ENCODE measurements around the gene STRN3. TPM values are rescaled to one million over a fixed set of nuclear protein-coding genes. Genes with fewer than 3 reads are reported as not detected.

Gene STRN3
- total RNA-seq, 2 donors from 2014 or later: 18.1 to 18.9 TPM

DNA sequence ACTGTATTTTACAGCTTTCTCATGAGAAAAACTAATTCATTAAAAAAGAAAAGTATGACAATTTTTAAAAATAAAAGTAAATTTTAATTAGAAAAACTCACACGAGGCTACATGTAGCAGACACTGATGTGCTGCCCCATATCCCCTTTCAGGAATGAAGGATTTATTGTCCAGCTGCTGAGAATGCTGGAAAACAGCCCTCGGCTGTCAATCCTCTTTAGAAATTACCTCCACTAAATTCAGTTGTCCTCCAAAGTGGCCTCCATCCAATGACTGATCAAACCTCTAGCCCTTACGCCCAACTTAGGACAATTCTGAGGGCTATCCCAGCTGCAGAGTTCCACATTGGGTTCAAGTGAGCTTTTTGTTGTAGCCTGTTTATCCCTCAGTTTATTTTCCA, 30.5 kb downstream of the STRN3 start:
- no peak overlapping the region for H3K27ac ChIP-seq
- intact Hi-C loops (cut with DNase I): no loop called here

DNA sequence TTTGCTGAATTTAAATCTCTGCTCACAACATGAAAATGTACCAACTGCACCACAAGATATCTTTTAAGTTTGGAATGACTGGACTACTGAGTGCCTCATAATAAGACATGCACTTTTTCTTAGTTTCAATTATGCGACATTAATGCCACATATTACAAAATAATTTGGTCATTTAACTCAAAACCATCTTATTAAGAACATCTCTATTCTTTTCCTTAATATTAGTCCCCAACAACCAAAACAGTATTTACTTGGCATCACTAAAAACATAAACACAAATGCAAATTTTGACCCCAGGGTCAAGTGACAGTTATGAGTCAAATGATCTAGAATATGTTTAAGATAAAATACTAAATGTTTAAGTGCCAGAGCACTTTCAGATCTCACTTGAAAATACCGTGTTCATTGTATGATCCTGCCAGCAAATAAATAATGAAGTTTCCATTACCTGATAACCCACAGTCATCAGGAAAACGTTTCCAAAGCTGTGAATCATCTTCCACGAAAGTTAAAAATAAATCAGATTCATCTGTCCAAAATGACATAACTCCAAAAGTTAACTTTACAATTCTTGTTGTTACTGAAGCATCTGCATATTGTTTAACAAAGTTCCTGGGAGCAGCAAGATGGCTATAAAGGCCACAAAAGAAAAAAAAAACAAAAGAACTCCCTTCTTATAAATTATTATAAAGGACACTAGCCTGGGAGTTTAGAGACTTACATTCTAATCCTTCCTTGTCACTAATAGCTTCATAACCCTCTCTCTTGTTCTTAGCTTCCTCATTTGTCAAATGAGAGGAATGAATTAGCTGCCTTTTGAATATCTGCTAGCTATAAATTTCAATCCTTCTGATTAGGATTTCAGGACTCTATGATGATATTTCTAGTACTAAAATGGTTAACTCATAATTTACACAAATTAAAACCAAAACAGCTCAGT, 31.2 kb downstream of the STRN3 start:
- H3K9me3 ChIP-seq: no peaks in the 10 kb centered on the region
- TF ChIP-seq, protein P1, sequence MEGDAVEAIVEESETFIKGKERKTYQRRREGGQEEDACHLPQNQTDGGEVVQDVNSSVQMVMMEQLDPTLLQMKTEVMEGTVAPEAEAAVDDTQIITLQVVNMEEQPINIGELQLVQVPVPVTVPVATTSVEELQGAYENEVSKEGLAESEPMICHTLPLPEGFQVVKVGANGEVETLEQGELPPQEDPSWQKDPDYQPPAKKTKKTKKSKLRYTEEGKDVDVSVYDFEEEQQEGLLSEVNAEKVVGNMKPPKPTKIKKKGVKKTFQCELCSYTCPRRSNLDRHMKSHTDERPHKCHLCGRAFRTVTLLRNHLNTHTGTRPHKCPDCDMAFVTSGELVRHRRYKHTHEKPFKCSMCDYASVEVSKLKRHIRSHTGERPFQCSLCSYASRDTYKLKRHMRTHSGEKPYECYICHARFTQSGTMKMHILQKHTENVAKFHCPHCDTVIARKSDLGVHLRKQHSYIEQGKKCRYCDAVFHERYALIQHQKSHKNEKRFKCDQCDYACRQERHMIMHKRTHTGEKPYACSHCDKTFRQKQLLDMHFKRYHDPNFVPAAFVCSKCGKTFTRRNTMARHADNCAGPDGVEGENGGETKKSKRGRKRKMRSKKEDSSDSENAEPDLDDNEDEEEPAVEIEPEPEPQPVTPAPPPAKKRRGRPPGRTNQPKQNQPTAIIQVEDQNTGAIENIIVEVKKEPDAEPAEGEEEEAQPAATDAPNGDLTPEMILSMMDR (IDR thresholded peaks at IDR 0.05): no peak
- TF ChIP-seq POLR2A (IDR thresholded peaks at IDR 0.05): no peak
- H3K27ac ChIP-seq: peak overlapping the region in 1 of 4 donors; percentile 7
- DNase-seq (no peak), ATAC-seq (no peak)
- peaks cover 21% of the 10 kb centered on the region for H3K4me1 ChIP-seq
- no peaks in the 10 kb centered on the region for H3K27me3 ChIP-seq
- intact Hi-C loops (cut with DNase I): no loop called here
- WGBS, 2 donors: 2% methylated on average over 4 of the region's 4 CpGs
- no peak overlapping the region for H3K4me3 ChIP-seq
- no peaks in the 10 kb centered on the region for H3K36me3 ChIP-seq (replicated peaks in 1 of 2; ENCODE audit: insufficient read depth in 1 of 2, low read depth in 2 of 2)

More for the DNA sequence above, 30.5 kb downstream of the STRN3 start:
- Histone ChIP-seq H3K4me1 (peaks cover 24% of the 10 kb centered on the region), H3K9me3 (no peaks in the 10 kb centered on the region), H3K36me3 (replicated peaks in 1 of 2; ENCODE audit: insufficient read depth in 1 of 2, low read depth in 2 of 2) (no peaks in the 10 kb centered on the region), H3K27me3 (no peaks in the 10 kb centered on the region), H3K4me3 (no peak overlapping the region)
- no peak for ATAC-seq
- 71 to 81% methylated on average over 3 of the region's 3 CpGs for WGBS, 2 donors
- DNase-seq: no peak
- TF ChIP-seq, protein P1 (IDR thresholded peaks at IDR 0.05): no peak
- TF ChIP-seq POLR2A (IDR thresholded peaks at IDR 0.05): no peak

DNA sequence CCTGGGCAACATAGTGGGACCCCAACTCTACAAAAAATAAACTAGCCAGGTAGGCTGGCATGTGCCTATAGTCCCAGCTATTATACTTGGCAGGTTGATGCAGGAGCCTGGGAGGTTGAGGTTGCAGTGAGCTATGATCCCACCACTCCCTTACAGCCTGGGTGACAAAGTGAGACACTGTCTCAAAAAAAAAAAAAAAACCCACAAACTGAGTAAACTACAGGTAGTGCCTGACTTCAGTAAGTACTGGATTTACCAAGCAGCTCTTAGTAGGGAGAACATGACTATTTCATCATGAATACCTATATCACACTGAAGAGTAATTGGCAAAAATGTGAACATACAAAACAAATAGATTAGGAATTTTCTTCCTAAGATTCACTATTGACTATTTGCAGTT, 33.1 kb downstream of the STRN3 start:
- no peak for TF ChIP-seq POLR2A (IDR thresholded peaks at IDR 0.05)
- TF ChIP-seq, protein P1 (IDR thresholded peaks at IDR 0.05): no peak
- intact Hi-C loops (cut with DNase I): no loop called here
- no peaks in the 10 kb centered on the region for H3K9me3 ChIP-seq
- H3K4me1 ChIP-seq: peaks cover 29% of the 10 kb centered on the region
- ATAC-seq (no peak), DNase-seq (no peak)
- no peaks in the 10 kb centered on the region for H3K36me3 ChIP-seq (replicated peaks in 1 of 2; ENCODE audit: insufficient read depth in 1 of 2, low read depth in 2 of 2)
- no peaks in the 10 kb centered on the region for H3K27me3 ChIP-seq
- H3K27ac ChIP-seq: no peak overlapping the region
- H3K4me3 ChIP-seq: no peak overlapping the region

DNA sequence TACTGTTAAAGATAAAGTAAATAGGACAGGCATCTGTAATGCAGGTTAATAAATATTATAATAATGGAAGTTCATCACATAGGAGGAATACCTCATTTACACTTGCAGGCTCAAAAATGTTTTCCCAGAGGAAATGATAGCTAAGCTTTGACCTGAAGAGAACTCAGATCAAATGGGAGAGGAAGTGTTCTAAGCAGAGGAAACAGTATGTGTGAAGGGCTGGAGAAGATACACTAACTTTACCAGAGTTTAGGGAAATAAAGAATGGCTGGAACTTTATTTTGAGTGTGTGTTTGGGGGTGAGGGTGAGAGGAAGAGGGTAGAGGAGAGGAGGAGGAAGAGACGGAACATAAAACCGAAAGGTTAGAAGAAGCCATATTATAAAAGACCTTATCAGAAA, 34.8 kb downstream of the STRN3 start:
- H3K4me1 ChIP-seq: peaks cover 31% of the 10 kb centered on the region
- no peaks in the 10 kb centered on the region for H3K9me3 ChIP-seq
- ATAC-seq (no peak), DNase-seq (no peak)
- no peak overlapping the region for H3K4me3 ChIP-seq
- intact Hi-C loops (cut with DNase I): no loop called here
- no peaks in the 10 kb centered on the region for H3K27me3 ChIP-seq
- TF ChIP-seq, protein P1 (IDR thresholded peaks at IDR 0.05): no peak
- no peak for TF ChIP-seq POLR2A (IDR thresholded peaks at IDR 0.05)
- H3K36me3 ChIP-seq (replicated peaks in 1 of 2; ENCODE audit: insufficient read depth in 1 of 2, low read depth in 2 of 2): no peaks in the 10 kb centered on the region
- WGBS, 2 donors: 75 to 83% methylated on average over 2 of the region's 2 CpGs
- no peak overlapping the region for H3K27ac ChIP-seq

DNA sequence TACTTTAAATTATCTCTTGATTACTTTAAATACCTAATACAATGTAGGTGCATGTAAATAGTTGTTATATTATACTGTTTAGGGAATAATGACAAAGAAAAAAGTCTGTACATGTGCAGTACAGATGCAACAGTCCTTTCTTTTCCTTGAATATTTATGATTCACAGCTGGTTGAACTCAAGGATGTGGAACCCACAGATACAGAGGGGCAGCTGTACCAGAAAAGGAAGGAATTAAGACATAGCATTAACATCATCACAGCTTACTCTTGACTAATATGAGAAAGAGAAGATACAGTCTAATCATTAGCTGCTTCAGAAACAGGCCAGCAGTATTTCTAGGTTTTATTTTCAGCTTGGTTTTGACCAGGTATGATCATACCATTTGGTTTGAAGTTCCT, 35.4 kb downstream of the STRN3 start:
- no peaks in the 10 kb centered on the region for H3K36me3 ChIP-seq (replicated peaks in 1 of 2; ENCODE audit: insufficient read depth in 1 of 2, low read depth in 2 of 2)
- no peak overlapping the region for H3K27ac ChIP-seq
- peaks cover 37% of the 10 kb centered on the region for H3K4me1 ChIP-seq
- H3K4me3 ChIP-seq: no peak overlapping the region
- H3K27me3 ChIP-seq: no peaks in the 10 kb centered on the region
- no peak for TF ChIP-seq POLR2A (IDR thresholded peaks at IDR 0.05)
- TF ChIP-seq, protein P1 (IDR thresholded peaks at IDR 0.05): no peak
- ATAC-seq (no peak), DNase-seq (no peak)
- no peaks in the 10 kb centered on the region for H3K9me3 ChIP-seq
- intact Hi-C loops (cut with DNase I): no loop called here
